HG03575 (cell line): ENCODE results near the gene CACNB2.

Experiments
- ATAC-seq: cut with Tn5 transposase; IDR thresholded peaks from one replicate; pipeline ENCODE4 v1.9.1; 2021; ENCODE audit not compliant: unreplicated experiment, insufficient number of reproducible peaks, low FRiP score; ENCODE audit errors: extremely low read depth

The CACNB2 gene

GRCh38 chr10:18219146-18219545 is 78.9 kb downstream of the CACNB2 start:
- no peak for ATAC-seq

GRCh38 chr10:18221123-18221522 is 80.9 kb downstream of the CACNB2 start:
- no peak for ATAC-seq

GRCh38 chr10:18221882-18222281 is 81.7 kb downstream of the CACNB2 start:
- ATAC-seq, result no peak

GRCh38 chr10:18222866-18223265 is 82.6 kb downstream of the CACNB2 start:
- no peak for ATAC-seq

GRCh38 chr10:18223898-18224297 is 83.7 kb downstream of the CACNB2 start:
- ATAC-seq, result no peak

DNA sequence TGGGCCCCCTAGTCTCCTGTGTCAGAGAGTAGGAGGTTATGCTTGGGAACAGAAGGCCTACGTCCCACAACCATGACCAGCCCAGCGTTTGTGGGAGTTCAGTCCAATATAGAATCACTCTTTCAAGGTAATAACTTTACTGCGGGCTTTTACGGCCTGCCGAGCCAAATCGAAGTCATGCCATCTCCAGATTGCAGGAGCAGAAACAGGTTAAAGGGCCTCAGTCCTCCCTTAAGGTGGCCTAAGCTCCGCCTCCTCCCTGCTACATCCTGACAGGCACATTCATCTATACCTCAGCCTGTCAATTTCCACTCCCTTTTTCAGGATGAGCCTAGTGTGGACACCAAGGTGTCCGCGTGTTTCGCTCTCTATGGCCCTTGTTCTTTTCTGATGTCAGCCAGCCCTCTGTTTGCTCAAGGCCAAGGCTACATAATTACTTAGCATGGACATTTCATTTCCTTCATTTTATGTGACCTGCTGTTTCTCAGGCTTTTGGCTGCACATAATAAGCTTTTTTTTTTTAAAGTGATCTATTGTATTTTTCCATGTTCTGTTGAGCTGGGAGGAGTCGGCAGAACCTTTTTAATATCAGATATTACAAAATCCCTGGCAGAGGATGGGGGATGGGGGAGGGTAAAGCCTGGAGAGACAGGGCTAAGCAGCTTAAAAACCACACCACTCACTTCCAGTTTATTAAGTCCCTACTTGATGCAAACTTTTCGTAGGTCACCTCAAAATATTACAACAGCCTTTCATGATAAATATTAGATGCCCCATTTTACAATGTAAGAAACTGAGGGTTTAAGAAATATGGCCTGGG is 84.6 kb downstream of the CACNB2 start:
- ATAC-seq, result no peak

DNA sequence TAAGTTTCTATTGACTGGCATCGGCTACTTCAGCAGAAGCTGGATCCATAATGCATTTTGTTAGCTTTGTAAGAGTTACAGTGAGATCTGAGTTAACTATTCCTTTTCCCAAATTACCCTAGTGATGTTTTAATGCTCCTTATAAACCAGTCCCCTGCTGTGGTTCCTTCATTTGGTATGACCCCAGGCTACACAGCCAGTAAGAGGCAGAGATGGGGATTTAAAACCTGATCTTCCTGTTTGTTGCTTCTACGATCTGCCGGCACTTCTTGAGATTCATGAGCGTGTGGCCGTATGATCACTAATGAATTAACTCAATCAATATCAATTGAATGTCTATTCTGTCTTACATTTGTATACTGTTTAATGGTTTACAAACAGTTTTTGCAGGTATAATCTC is 86.1 kb downstream of the CACNB2 start:
- ATAC-seq, result no peak

DNA sequence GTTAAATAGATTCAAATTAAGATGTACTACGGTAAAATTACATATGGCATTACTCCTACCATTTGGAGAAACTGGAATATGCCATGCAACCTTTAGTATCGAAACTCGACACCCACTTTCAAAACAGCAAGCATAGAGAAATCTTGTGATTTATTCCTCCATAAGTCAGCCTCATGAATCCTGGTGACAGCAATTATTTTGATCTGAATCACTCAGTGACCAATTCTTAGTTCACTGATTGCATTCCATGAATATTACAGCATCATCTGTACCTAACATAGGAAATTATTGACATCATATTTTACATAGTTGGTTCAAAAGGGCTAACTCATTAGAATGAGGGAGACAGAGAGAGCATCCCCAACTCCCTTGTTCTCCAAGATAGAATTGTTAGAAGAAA is 89.6 kb downstream of the CACNB2 start:
- ATAC-seq, result no peak

- ATAC-seq, result no peak
Measured at GRCh38 chr10:18230794-18231193, 90.6 kb downstream of the CACNB2 start.

DNA sequence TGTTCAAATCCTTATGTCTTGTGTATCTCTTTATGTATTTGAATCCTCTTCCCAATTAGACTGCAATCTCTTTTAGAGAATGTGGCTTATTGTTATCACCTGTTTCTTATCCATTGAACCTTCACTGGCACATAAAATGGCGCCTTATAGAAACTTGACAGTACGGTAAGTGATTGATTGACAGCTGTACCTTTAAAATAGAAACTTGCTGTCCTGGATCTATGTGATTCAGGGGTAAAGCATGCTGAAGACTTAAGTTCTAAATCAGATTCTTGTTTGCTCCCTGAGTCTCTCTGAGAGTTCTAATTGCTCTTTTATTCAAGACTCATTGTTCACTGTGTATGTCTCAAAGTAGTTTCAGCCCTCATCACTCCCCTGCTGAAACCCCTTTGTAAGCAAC is 91.3 kb downstream of the CACNB2 start:
- ATAC-seq, result no peak

DNA sequence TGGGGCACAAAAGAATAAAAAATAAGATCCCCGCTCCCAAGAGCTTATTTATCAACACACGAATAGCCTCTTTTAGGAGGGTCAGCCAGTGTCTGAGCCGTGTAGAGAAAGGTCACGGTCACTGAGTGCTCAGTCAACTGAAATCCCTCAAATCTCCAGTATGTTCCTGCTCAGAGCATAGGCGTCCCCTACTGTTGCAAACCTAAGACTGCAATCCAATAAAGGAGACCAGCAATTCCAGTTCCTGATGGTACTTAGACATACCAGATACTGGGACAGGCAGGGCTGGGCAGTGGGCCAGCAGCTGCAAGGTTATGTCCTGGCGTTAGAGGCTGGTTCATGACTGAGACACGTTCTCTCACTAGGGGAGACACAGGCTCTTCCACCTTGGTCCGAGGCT is 93.6 kb downstream of the CACNB2 start:
- ATAC-seq, result no peak

DNA sequence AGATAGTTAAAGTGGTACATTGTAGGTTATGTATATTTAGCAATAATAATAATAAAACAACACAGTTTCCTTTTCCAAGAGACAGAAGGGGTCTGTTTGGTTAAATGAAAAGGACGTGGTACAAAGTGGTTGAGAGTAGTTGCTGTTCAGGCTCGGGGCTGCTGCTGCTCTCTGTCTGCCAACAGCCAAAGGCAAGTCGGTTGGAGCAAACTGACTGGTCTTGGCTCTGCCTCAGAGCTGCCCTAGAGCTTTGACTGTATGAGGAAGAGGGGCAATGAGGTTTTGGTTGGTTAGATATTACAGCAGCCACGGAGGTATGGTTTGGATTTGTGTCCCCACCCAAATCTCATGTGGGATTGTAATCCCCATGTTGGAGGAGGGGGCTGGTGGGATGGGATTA is 95.3 kb downstream of the CACNB2 start:
- ATAC-seq, result no peak

DNA sequence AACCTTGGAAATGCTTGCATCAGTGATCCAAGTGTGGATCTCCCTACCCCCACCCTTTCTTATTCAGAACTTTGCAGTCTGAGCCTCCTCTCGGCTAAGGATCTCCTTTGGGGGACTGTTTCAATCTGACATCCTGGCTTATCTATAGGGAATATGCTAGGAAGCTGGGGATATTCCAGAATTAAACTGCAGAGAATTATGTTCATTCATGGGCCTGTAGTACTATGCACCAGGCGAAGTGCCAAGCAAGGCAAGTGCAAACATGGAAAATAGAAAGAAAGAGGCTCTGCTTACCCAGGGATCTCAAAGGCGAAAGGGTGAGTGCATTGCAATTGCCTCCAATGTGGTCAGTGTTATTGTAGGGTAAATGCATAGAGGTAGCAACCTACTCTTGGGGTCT is 96.5 kb downstream of the CACNB2 start:
- no peak for ATAC-seq

DNA sequence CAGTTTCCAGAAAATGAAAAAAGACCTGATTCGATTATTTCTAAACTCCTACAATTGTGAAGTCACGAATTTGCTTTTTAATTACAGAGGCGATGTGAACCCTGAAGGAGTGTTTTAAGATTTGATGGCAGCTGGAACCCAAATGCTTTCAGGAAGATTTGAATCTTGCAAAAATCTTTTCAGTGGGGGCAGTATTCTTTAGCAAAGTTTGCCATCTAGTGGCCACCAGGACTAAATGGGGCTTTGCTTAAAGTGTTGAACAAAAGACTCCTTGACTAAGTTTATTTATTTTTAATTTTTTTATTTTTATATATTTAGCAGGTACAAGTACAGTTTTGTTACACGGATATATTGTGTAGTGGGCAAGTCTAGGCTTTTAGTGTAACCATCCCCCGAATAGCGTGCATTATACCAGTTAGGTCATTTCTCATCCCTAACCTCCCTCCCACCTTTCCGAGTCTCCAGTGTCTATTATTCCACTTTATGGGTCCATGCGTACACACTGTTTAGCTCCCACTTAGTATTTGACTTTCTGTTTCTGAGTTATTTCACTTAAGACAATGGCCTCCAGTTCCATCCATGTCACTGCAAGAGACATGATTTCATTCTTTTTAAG is 98.8 kb downstream of the CACNB2 start:
- no peak for ATAC-seq

DNA sequence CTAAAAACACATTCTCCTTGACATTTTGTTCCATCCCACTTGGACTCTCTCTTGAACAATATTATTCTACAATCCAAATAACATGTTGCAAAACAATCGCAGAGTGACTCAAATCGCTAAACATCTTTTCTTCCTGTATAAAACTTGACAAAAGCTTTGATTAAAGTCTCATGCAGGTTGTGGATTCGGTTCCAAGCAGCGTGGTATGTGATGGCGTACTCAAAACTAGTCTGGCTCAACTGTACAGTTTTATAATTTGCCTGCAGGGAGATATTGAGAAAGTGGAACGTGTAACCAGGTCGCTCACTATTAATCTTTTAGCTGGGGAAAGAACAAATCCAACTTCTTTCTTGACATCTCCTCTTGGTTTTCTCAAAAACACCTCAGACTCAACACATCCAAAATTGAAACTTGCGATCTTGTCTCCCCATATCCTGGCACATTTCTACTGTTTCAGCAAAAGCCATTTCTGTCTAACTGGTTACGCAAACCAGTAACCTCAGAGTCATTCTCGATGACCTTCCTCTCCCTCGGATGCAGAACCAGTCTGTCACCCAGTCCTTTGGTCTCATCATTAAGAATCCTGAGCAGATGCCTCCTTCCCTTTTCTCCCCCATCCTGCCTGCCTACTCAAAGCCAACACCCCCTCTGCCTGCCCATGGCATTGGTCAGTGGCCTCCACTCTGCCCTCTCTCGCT is 100.1 kb downstream of the CACNB2 start:
- ATAC-seq, result no peak

- ATAC-seq, result no peak
Measured at GRCh38 chr10:18246967-18247366, 106.7 kb downstream of the CACNB2 start.

DNA sequence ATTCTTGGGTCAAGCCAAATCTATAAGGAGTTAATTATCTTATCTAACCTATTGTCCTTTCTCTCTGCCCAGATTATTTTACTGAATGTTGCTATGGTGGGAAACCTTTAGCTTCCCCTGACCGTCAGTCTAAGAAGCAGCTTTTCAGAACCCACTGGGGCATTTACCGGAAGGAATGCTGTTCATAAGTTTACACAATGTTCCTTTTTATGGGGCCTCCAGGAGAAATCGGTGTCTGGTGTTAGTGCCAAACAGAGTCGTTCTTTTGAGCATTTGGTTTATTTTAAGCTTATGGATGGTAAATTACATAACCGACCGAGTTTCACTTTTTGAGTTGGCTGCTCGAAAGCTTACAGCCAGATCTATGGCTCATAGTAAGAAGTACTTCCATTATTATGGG is 111.9 kb downstream of the CACNB2 start:
- ATAC-seq, result no peak

- ATAC-seq, result no peak
Measured at GRCh38 chr10:18254086-18254485, 113.9 kb downstream of the CACNB2 start.

DNA sequence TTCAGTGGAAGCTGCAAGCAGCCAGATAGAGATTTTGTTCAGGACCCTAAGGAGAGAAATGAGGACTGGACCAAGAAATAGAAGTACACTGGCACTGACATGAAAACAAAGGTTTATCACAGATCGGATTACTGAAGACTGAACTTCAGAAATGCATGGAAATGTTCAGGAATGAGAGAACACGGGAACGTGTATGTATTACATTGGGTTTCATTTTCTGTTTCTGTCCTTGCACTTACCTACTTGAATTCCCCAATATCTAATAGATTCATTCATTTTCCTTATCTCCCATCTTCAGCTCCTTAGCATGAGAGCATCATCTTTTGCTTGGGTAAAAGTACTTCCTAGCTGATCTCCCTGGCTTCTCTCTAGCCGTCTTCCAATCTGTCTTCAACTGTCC is 114.5 kb downstream of the CACNB2 start:
- no peak for ATAC-seq

GRCh38 chr10:18260310-18260922 is 120.2 kb downstream of the CACNB2 start:
- ATAC-seq, result no peak
